ENCODE results near the gene MORN5.

The MORN5 gene

GRCh38 chr9:122192914-122193525, 33.3 kb downstream of the MORN5 start:
- no peak overlapping the region for H3K4me3 ChIP-seq (ENCODE audit: control insufficient read depth, low read depth, low read length)
- no peak for DNase-seq (ENCODE audit: low read depth)
- TF ChIP-seq CTCF (conservative IDR thresholded peaks at IDR 0.05; ENCODE audit: control insufficient read depth, insufficient read depth, low read depth, low read length), result no peak

- no peak for DNase-seq (ENCODE audit: low read depth)
- H3K4me3 ChIP-seq (ENCODE audit: control insufficient read depth, low read depth, low read length), result no peak overlapping the region
- TF ChIP-seq CTCF (conservative IDR thresholded peaks at IDR 0.05; ENCODE audit: control insufficient read depth, insufficient read depth, low read depth, low read length), result no peak
These were observed 33.9 kb downstream of the MORN5 start for GRCh38 chr9:122193651-122194050.

GRCh38 chr9:122195875-122196274, 36.2 kb downstream of the MORN5 start:
- no peak for DNase-seq (ENCODE audit: low read depth)
- no peak overlapping the region for H3K4me3 ChIP-seq (ENCODE audit: control insufficient read depth, low read depth, low read length)
- TF ChIP-seq CTCF (conservative IDR thresholded peaks at IDR 0.05; ENCODE audit: control insufficient read depth, insufficient read depth, low read depth, low read length), result no peak

GRCh38 chr9:122197426-122197825, 37.7 kb downstream of the MORN5 start:
- TF ChIP-seq CTCF (conservative IDR thresholded peaks at IDR 0.05; ENCODE audit: control insufficient read depth, insufficient read depth, low read depth, low read length), result no peak
- DNase-seq (ENCODE audit: low read depth), result no peak

GRCh38 chr9:122197882-122198281, 38.2 kb downstream of the MORN5 start:
- H3K4me3 ChIP-seq (ENCODE audit: control insufficient read depth, low read depth, low read length), result no peak overlapping the region
- no peak for TF ChIP-seq CTCF (conservative IDR thresholded peaks at IDR 0.05; ENCODE audit: control insufficient read depth, insufficient read depth, low read depth, low read length)
- no peak for DNase-seq (ENCODE audit: low read depth)

More at GRCh38 chr9:122197426-122197825, 37.7 kb downstream of the MORN5 start:
- H3K4me3 ChIP-seq (ENCODE audit: control insufficient read depth, low read depth, low read length), result no peak overlapping the region

- TF ChIP-seq CTCF (conservative IDR thresholded peaks at IDR 0.05; ENCODE audit: control insufficient read depth, insufficient read depth, low read depth, low read length), result no peak
- H3K4me3 ChIP-seq (ENCODE audit: control insufficient read depth, low read depth, low read length), result no peak overlapping the region
- DNase-seq (ENCODE audit: low read depth), result peak; percentile 74
These were observed 41.4 kb downstream of the MORN5 start for GRCh38 chr9:122200960-122201595.
